ENCODE measurements around the gene SP140L. TPM values are rescaled to one million over a fixed set of nuclear protein-coding genes. Genes with fewer than 3 reads are reported as not detected.

The SP140L gene
- total RNA-seq, 4 donors from 2014 or later: 6.5 to 18.6 (median 8.4) TPM

DNA sequence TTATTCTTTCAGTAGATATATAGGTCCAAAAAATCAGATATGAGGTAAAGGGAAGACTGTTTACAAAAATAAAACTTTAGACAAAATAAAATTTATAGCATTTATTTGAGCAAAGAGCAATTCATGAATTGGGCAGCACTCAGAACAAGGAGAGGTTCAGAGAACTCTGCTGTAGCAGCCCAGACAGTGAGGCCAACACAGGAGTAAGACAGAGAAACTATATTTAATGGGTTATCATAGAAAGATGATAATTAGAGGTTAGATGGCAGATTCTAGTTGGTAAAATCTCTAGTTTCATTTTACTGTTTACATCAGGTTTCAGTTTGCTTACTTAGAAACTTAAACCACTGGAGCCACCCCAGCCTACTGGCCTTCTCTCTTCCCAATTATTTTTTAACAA lies 30.1 kb upstream of the SP140L start:
- Histone ChIP-seq H3K27ac (no peak overlapping the region), H3K9me3 (no peaks in the 10 kb centered on the region), H3K27me3 (no peaks in the 10 kb centered on the region), H3K36me3 (no peaks in the 10 kb centered on the region), H3K4me3 (replicated peaks in 1 of 3) (no peak overlapping the region), H3K4me1 (no peaks in the 10 kb centered on the region)
- no peak for DNase-seq
- intact Hi-C loops (cut with DNase I): no loop called here
- TF ChIP-seq, protein P1, sequence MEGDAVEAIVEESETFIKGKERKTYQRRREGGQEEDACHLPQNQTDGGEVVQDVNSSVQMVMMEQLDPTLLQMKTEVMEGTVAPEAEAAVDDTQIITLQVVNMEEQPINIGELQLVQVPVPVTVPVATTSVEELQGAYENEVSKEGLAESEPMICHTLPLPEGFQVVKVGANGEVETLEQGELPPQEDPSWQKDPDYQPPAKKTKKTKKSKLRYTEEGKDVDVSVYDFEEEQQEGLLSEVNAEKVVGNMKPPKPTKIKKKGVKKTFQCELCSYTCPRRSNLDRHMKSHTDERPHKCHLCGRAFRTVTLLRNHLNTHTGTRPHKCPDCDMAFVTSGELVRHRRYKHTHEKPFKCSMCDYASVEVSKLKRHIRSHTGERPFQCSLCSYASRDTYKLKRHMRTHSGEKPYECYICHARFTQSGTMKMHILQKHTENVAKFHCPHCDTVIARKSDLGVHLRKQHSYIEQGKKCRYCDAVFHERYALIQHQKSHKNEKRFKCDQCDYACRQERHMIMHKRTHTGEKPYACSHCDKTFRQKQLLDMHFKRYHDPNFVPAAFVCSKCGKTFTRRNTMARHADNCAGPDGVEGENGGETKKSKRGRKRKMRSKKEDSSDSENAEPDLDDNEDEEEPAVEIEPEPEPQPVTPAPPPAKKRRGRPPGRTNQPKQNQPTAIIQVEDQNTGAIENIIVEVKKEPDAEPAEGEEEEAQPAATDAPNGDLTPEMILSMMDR (IDR thresholded peaks at IDR 0.05): no peak
- no peak for TF ChIP-seq POLR2A (IDR thresholded peaks at IDR 0.05)

DNA sequence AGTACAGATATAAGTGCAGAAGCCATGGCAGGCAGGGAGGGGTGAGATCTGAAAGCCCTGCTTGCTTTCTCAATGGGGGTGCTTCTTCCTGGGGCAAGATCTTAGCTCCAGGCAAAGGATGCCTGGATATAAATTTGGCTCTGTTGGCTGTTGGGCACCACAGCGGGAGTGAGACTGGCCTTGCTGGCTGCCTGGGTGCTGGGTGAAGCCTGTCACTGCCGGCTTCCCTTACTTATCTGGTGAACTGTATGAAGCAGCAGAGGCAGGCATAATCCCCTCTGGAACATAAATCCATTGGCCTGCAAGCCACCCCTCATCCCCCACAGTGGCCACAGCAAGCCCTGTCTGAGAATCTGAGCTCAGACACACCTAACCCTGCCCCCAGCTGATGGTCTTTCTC lies 27.4 kb upstream of the SP140L start:
- no peaks in the 10 kb centered on the region for H3K36me3 ChIP-seq
- H3K9me3 ChIP-seq: no peaks in the 10 kb centered on the region
- 92 to 96% methylated on average over 2 of the region's 2 CpGs for WGBS, 2 donors
- DNase-seq: no peak
- H3K4me1 ChIP-seq: no peaks in the 10 kb centered on the region
- H3K4me3 ChIP-seq (replicated peaks in 1 of 3): no peak overlapping the region
- H3K27me3 ChIP-seq: no peaks in the 10 kb centered on the region
- intact Hi-C loops (cut with DNase I): no loop called here
- TF ChIP-seq, protein P1 (IDR thresholded peaks at IDR 0.05): no peak
- no peak for TF ChIP-seq POLR2A (IDR thresholded peaks at IDR 0.05)
- H3K27ac ChIP-seq: no peak overlapping the region

DNA sequence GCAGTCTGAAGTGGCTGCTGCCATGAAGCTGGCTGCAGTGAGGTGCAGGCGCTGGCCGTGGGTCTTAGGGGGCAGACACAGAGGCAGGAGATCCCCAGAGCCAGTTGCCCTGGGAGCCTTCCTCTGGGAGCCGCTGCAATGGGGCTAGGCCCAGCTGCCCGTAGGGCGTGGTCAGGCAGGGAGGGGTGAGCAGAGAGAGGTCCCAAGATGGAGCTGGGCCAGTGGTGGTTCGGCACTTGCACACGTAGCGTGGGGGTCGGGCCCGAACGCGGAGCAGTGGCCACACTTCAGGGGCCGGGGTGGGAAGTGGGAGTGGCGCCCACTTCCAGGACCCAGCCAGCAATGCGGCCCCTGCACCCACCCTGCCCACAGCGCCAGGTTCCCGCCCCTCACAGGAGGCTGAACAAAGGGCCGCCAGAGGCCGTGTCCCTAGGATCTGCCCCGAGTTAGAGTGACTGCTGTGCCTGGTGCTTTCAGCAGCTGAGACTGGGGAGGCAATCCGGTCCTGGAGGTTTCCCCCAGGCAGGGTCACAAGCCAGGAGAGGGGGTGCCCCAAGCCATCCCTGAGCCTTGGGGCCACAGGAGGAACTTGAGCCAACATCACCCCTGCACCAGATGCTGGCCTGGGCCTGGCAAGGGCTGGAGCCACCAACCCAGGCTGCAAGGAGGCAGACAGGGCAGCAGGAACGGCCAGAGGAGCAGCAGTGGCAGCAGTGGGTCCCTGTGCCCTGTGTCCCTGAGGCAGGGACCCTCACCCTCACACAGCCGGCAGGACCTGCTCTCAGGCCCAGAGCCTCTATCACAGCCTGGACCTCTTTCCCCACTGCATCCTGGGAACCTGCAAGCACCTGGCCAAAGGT lies 21.3 kb upstream of the SP140L start:
- intact Hi-C loops (cut with DNase I): no loop called here
- Histone ChIP-seq H3K27me3 (no peaks in the 10 kb centered on the region), H3K27ac (no peak overlapping the region), H3K4me1 (no peaks in the 10 kb centered on the region), H3K9me3 (no peaks in the 10 kb centered on the region), H3K4me3 (replicated peaks in 1 of 3) (no peak overlapping the region), H3K36me3 (no peaks in the 10 kb centered on the region)
- no peak for TF ChIP-seq POLR2A (IDR thresholded peaks at IDR 0.05)
- TF ChIP-seq, protein P1 (IDR thresholded peaks at IDR 0.05): no peak
- DNase-seq: no peak
- WGBS, 2 donors: 95 to 97% methylated on average over 5 to 21 of the region's 23 CpGs

DNA sequence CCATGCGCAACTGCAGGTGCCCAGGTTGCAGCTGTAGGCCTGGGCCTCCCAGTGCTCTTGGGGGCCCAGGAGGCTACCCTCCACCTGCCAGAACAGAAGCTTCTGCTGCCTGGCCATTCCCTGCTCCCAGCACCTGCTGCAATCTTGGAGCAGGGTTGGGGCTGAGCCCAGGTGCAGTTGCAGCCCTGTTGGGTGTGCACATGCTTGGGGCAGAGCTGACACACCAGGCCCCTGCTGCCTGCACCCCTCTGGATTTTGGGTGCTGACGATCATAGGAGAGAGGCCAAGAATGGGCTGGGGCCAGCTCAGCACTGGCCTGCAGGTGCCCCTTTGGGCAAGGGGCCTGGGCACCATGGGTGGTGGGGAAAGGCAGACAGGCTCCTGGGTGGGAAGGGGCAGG lies 20.5 kb upstream of the SP140L start:
- no peaks in the 10 kb centered on the region for H3K27me3 ChIP-seq
- no peaks in the 10 kb centered on the region for H3K9me3 ChIP-seq
- H3K27ac ChIP-seq: no peak overlapping the region
- no peak for TF ChIP-seq POLR2A (IDR thresholded peaks at IDR 0.05)
- TF ChIP-seq, protein P1 (IDR thresholded peaks at IDR 0.05): no peak
- WGBS, 2 donors: 83 to 100% methylated on average over 1 to 2 of the region's 2 CpGs
- intact Hi-C loops (cut with DNase I): no loop called here
- no peak overlapping the region for H3K4me3 ChIP-seq (replicated peaks in 1 of 3)
- no peaks in the 10 kb centered on the region for H3K4me1 ChIP-seq
- H3K36me3 ChIP-seq: no peaks in the 10 kb centered on the region
- DNase-seq: no peak

DNA sequence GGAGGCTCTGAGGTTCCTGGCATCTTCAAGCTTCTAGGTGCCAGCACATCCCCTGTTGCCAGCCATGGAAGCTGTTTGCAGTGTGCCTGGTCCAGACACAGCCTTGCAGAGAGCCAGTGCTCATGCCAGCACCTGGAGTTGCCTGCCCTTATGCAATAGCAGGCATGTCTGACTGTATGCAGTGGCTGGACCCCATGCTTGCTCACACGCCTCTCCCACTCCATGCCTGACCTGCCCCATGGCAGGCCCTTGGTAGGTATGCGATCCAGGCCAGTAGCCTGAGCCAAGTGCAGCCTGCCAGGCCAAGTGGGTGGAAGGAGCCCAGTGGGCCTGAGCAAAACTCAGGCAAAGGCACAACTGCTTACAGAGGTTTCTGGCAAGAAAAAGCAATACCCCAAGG lies 19.5 kb upstream of the SP140L start:
- H3K36me3 ChIP-seq: no peaks in the 10 kb centered on the region
- TF ChIP-seq POLR2A (IDR thresholded peaks at IDR 0.05): no peak
- TF ChIP-seq, protein P1 (IDR thresholded peaks at IDR 0.05): no peak
- intact Hi-C loops (cut with DNase I): no loop called here

More for the DNA sequence above, 19.5 kb upstream of the SP140L start:
- Histone ChIP-seq H3K27me3 (no peaks in the 10 kb centered on the region), H3K27ac (no peak overlapping the region), H3K9me3 (no peaks in the 10 kb centered on the region), H3K4me3 (replicated peaks in 1 of 3) (no peak overlapping the region), H3K4me1 (no peaks in the 10 kb centered on the region)
- no peak for DNase-seq
- 100% methylated on average over 2 of the region's 2 CpGs; no CpG with 5 or more reads in 1 of the 2 donors for WGBS, 2 donors

All from thyroid gland (tissue), 4 donors.